ENCODE results near the gene JADE2. TPM values are rescaled to one million over a fixed set of nuclear protein-coding genes. Genes with fewer than 3 reads are reported as not detected.

JADE2 gene
- total and polyA plus RNA-seq, 2 of the 8 experiments (the other 6 are each of a cell fraction or from before 2014, with no cell fraction given) = 19.2 to 55.8 TPM

DNA sequence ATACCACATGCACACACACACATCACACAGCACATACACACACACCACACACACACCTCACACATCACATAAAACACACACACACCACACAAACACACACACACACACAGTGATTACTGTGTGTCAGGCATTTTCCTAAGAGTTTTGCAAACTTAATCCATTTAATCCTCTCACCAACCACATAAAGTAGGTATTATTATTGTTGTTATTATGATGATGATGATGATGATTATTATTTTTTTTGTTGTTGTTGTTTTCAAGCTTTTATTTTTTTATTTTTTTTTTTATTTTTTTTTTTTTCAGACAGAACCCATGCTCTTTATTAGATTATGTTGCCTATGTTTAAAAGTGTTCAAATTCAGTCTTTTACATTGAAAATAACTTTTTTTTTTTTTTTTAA lies 31.5 kb downstream of the JADE2 start:
- DNase-seq (ENCODE audit: low read depth in 1 of 2, low spot score in 2 of 2) (no peak), FAIRE-seq (no peak)
- no peak overlapping the region for H2BK15ac ChIP-seq (ENCODE audit: low read length)
- POLR2A ChIA-PET (ENCODE audit: partially characterized antibody) = interaction anchor here (0.6 kb wide), 1 partner anchor 12 kb away, joined by 3 read pairs; no protein-coding TSS in a partner anchor
- no peak overlapping the region for H3K56ac ChIP-seq (replicated peaks; ENCODE audit: insufficient read length, low read depth, low read length)
- H4K91ac ChIP-seq (replicated peaks; ENCODE audit: insufficient read length, low read length) = no peak overlapping the region
- TF ChIP-seq SIX5 (IDR thresholded peaks at IDR 0.05; ENCODE audit: low read depth, low read length) (no peak), BRCA1 (IDR thresholded peaks at IDR 0.05; ENCODE audit: low read depth, low read length) (no peak), JUND (IDR thresholded peaks at IDR 0.05; ENCODE audit: low read length) (no peak), RXRA (IDR thresholded peaks at IDR 0.05; ENCODE audit: insufficient read depth, low read depth, low read length) (no peak), FOSL1 (IDR thresholded peaks at IDR 0.05; ENCODE audit: insufficient read depth, low read depth, low read length) (no peak)
- H2AFZ ChIP-seq (ENCODE audit: low read length) = no peak overlapping the region
- H3K18ac ChIP-seq (ENCODE audit: extremely low read depth, low read length) = no peak overlapping the region
- no peak overlapping the region for H3K23ac ChIP-seq (ENCODE audit: insufficient read length)
- peak overlapping the region; percentile 50; the same call in 1 of the 2 replicates for H2BK12ac ChIP-seq (ENCODE audit: low read depth, low read length)
- no peak overlapping the region for H3K14ac ChIP-seq (ENCODE audit: insufficient read length)
- no peak overlapping the region for H3K4ac ChIP-seq (replicated peaks; ENCODE audit: insufficient read length, low read depth, low read length)
- peaks cover 0 to 13% of the 10 kb centered on the region in 2 experiments for H4K20me1 ChIP-seq (replicated peaks in 1 of 2; ENCODE audit: control insufficient read depth in 1 of 2, insufficient read depth in 2 of 2, low read length in 2 of 2)
- H3K9ac ChIP-seq (replicated peaks in 1 of 4; ENCODE audit: extremely low read depth in 1 of 4, low read depth in 3 of 4, low read length in 3 of 4) = no peak overlapping the region
- H3K4me2 ChIP-seq (ENCODE audit: insufficient read depth in 1 of 2, low read depth in 2 of 2, low read length in 2 of 2) = no peak overlapping the region
- peaks cover 0 to 12% of the 10 kb centered on the region in 2 experiments; a peak in 2 of 4 replicates for H3K79me2 ChIP-seq (ENCODE audit: control insufficient read depth in 1 of 2, insufficient read depth in 2 of 2, low read length in 2 of 2)
- no peaks in the 10 kb centered on the region for H3K9me3 ChIP-seq (ENCODE audit: insufficient read depth in 2 of 2, low read depth in 1 of 2, low read length in 1 of 2)
- peaks cover 8% of the 10 kb centered on the region; the same call in 1 of the 2 replicates for H3K23me2 ChIP-seq (ENCODE audit: low read depth, low read length)
- H3K27ac ChIP-seq (ENCODE audit: low read depth, low read length) = 0 out of 2 replicates have a peak overlapping the region, but pooled peaks have one; percentile 47
- peak overlapping the region; percentile 83; the same call in 1 of the 2 replicates for H2AK5ac ChIP-seq (ENCODE audit: low read depth, low read length)
- peaks cover 0 to 9% (median 1%) of the 10 kb centered on the region in 4 experiments; a peak in 3 of 7 replicates for H3K4me1 ChIP-seq (replicated peaks in 1 of 4; ENCODE audit: control insufficient read depth in 3 of 4, insufficient read depth in 4 of 4, low read length in 3 of 4)
- no peak overlapping the region; the same call in 1 of the 2 replicates for H2BK5ac ChIP-seq (ENCODE audit: low read depth, low read length)
- H3K27me3 ChIP-seq (replicated peaks in 1 of 4; ENCODE audit: control insufficient read depth in 3 of 4, extremely low read depth in 1 of 4, insufficient read depth in 3 of 4, low read length in 3 of 4) = no peaks in the 10 kb centered on the region
- no peak overlapping the region for H4K8ac ChIP-seq (ENCODE audit: extremely low read depth, insufficient read depth, low read length)
- H2BK20ac ChIP-seq (ENCODE audit: low read length) = no peak overlapping the region
- CTCF ChIA-PET (ENCODE audit: partially characterized antibody) = interaction anchor here (0.7 to 4.5 kb wide), 3 partner anchors 14 to 78 kb away, joined by 3 to 39 read pairs (median 3); no protein-coding TSS in a partner anchor
- no peak overlapping the region for H4K5ac ChIP-seq (ENCODE audit: insufficient read length, low read depth, low read length)
- H3K36me3 ChIP-seq (ENCODE audit: control insufficient read depth in 2 of 4, insufficient read depth in 4 of 4, low read length in 3 of 4) = peaks cover 14 to 49% (median 20%) of the 10 kb centered on the region in 4 experiments; a peak in 6 of 8 replicates
- no peak overlapping the region for H2BK120ac ChIP-seq (replicated peaks; ENCODE audit: low read depth, low read length)
- H3K4me3 ChIP-seq (ENCODE audit: extremely low read depth in 1 of 4, insufficient read depth in 2 of 4, low read depth in 3 of 4, low read length in 4 of 4) = no peak overlapping the region
- H3K79me1 ChIP-seq (ENCODE audit: low read depth, low read length) = peaks cover 5% of the 10 kb centered on the region; the same call in 1 of the 2 replicates

All from H1 (cell line).